GM12891 (cell line): Measurements from ENCODE around the gene PCDHA7.

Experiments used
- DNase-seq: peaks from one replicate; pipeline ENCODE4 v3.0.0; 2011; ENCODE audit warnings: low spot score; ENCODE audit not compliant: insufficient read length
- FAIRE-seq: peaks from 2 replicates; lab custom pipeline; 2011; peaks lifted over from hg19 to GRCh38; lab: Jason Lieb, UNC
- PAX5 ChIP-seq: IDR thresholded peaks from 2 replicates; pipeline ENCODE4 v1.6.1; 2011; ENCODE audit warnings: low read length, moderate library complexity, mild to moderate bottlenecking; ENCODE audit not compliant: insufficient read depth, severe bottlenecking
- POLR2A ChIP-seq: IDR thresholded peaks from 2 replicates; pipeline ENCODE4 v1.6.1; 2011; ENCODE audit warnings: low read depth, low read length, control low read depth
- POLR2AphosphoS5 ChIP-seq: IDR thresholded peaks from 2 replicates; pipeline ENCODE4 v1.6.1; 2011; ENCODE audit warnings: low read depth, low read length, control low read depth
- POU2F2 ChIP-seq: IDR thresholded peaks from 2 replicates; pipeline ENCODE4 v1.6.1; 2011; ENCODE audit warnings: low read depth, mild to moderate bottlenecking, control low read depth, low read length, moderate library complexity
- SPI1 ChIP-seq: IDR thresholded peaks from 2 replicates; pipeline ENCODE4 v1.6.1; 2011; ENCODE audit warnings: low read depth, low read length, control low read depth
- TAF1 ChIP-seq: IDR thresholded peaks from 2 replicates; pipeline ENCODE4 v1.6.1; 2011; ENCODE audit warnings: low read depth, low read length, control low read depth

PCDHA7 gene

GRCh38 chr5:140883373-140883772, 49.3 kb downstream of the PCDHA7 start:
- TF ChIP-seq PAX5 (no peak), POLR2AphosphoS5 (no peak), SPI1 (no peak), POU2F2 (no peak), TAF1 (no peak)
- FAIRE-seq, result no peak
- DNase-seq, result no peak

GRCh38 chr5:140883927-140884697, 50.0 kb downstream of the PCDHA7 start:
- no peak for TF ChIP-seq PAX5
- TF ChIP-seq TAF1, result no peak
- TF ChIP-seq SPI1, result no peak
- TF ChIP-seq POU2F2, result no peak
- no peak for TF ChIP-seq POLR2AphosphoS5
- no peak for TF ChIP-seq POLR2A
- FAIRE-seq (no peak), DNase-seq (no peak)
